Fibroblast of the aortic adventitia (primary cell): ENCODE results near the gene SSH2. TPM values are rescaled to one million over a fixed set of nuclear protein-coding genes. Genes with fewer than 3 reads are reported as not detected.
"Not testable (repeated sequence)": the region's sequence is repeated elsewhere in the genome, so short reads cannot be mapped to it uniquely, and the experiment has no call there.

Experiments
- DNase-seq: peaks from one replicate; pipeline ENCODE4 v3.0.0-alpha.2; 2010; ENCODE audit warnings: low read depth
- H3K4me3 ChIP-seq: 2 replicates; pipeline ENCODE4 v1.5.1; 2011; ENCODE audit warnings: low read depth, mild to moderate bottlenecking, control low read depth, low read length, moderate library complexity
- total RNA-seq: library from RNA; depleted of rRNA; stranded (reverse); fragments of >200 nt; gene quantifications from 2 replicates; pipeline ENCODE4 v1.2.3, GENCODE V29; 2012; ENCODE audit warnings: low replicate concordance
- TF ChIP-seq, protein P1 (sequence below): IDR thresholded peaks from 2 replicates; pipeline ENCODE4 v1.5.1; 2011; ENCODE audit warnings: mild to moderate bottlenecking, low read length, control low read depth, inconsistent platforms; ENCODE audit not compliant: insufficient read depth

Gene SSH2
- total RNA-seq, 1 donor, result 21.1 TPM

DNA sequence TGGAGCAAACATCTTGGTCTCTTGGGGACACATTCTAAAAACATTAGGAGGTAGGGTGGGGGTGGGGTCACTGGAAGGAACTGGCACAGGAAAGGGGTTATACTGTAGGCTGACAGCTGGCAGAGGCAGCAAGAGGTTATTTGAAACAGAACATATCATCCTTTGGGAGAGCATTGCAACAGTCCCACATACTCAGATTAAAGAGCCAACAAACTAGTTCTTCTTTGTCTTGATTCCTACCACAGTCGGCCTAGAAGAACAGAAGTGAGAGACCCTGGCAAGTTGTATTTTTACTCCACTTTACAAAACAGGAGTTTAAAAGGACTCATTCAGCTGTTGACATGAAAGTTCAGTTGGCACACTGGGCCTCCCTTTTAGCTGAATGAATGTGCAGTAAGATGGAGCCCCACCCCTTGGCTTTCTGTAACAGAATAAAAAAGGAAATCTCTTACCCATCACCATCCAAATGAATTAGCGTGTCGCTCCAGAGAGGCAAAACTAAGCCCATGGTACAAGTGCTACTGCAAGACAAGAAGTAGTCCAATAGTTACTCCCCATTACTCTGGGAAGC is 252.7 kb downstream of the SSH2 start:
- peak; percentile 76 for DNase-seq
- no peak overlapping the region for H3K4me3 ChIP-seq
- TF ChIP-seq, protein P1, sequence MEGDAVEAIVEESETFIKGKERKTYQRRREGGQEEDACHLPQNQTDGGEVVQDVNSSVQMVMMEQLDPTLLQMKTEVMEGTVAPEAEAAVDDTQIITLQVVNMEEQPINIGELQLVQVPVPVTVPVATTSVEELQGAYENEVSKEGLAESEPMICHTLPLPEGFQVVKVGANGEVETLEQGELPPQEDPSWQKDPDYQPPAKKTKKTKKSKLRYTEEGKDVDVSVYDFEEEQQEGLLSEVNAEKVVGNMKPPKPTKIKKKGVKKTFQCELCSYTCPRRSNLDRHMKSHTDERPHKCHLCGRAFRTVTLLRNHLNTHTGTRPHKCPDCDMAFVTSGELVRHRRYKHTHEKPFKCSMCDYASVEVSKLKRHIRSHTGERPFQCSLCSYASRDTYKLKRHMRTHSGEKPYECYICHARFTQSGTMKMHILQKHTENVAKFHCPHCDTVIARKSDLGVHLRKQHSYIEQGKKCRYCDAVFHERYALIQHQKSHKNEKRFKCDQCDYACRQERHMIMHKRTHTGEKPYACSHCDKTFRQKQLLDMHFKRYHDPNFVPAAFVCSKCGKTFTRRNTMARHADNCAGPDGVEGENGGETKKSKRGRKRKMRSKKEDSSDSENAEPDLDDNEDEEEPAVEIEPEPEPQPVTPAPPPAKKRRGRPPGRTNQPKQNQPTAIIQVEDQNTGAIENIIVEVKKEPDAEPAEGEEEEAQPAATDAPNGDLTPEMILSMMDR, result no peak

DNA sequence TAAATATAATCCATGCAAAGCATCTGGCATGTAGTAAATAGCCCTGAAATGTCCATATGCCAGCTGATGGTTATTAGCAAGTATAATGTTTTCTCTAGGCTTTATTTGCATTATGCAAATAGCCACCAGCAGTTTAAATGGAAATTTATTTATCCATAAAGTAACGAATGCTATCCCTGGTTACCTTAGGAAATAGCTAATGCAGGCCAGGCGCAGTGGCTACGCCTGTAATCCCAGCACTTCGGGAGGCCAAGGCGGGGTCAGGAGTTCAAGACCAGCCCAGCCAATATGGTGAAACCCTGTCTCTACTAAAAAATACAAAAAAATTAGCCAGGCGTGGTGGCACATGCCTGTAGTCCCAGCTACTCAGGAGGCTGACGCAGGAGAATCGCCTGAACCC is 254.1 kb downstream of the SSH2 start:
- not testable (repeated sequence) for DNase-seq, H3K4me3 ChIP-seq

DNA sequence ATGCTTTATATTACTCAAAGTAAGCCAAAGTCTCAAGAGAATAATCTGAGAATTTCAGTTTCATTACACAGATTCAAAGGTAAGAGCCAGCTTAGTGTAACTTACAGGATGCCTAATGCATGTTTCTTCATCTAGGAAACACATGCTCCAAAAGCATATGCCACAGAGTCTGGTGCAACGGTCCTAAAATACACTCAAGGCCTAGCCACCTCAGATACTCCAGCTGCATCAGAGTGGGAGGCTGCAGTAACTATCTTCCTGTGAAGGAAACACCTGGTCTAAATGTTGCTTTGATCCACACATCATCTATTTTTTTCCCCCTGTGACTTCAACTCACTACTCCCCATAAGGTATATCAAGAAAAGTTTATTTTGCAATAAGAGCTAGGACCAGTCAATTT is 255.7 kb downstream of the SSH2 start:
- DNase-seq, result no peak
- TF ChIP-seq, protein P1, result no peak
- no peak overlapping the region for H3K4me3 ChIP-seq

DNA sequence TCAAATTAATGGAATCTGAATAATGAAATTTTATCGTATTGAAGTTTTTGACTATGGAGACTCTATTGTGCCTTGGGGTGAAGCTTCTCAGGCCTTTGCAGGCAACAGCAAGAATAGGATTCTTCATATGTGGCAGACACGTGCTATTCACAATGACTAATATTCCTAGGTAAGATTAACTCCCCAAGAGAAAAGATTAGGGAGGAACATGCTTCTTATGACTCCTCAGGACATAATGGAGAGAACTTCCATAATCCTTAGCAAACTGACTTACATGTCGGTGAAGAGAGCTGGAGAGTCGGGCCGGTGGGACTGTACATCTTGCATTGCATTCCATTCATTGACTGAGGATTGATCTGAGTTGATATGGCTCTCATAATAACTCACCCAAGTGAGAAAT is 258.4 kb downstream of the SSH2 start:
- TF ChIP-seq, protein P1, result no peak
- no peak for DNase-seq
- no peak overlapping the region for H3K4me3 ChIP-seq

DNA sequence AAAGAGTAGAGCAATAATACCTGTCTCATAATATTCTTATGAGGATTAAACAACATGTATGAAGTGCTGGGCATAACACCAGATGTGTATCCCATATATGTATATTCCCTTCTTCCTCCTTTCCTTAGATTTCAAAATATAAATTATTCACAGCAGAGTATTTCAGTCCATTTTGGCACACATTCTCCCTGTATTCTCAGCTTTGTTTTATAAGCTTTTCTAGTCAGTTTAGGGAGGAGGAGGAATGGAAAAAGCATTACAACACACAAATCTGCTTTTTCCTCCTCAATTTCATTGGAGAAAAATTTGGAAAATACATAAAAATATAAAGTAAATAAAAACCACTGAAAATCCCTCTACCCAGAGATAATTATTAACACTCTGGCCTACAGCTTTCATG is 260.8 kb downstream of the SSH2 start:
- no peak for DNase-seq
- TF ChIP-seq, protein P1, result no peak
- no peak overlapping the region for H3K4me3 ChIP-seq

DNA sequence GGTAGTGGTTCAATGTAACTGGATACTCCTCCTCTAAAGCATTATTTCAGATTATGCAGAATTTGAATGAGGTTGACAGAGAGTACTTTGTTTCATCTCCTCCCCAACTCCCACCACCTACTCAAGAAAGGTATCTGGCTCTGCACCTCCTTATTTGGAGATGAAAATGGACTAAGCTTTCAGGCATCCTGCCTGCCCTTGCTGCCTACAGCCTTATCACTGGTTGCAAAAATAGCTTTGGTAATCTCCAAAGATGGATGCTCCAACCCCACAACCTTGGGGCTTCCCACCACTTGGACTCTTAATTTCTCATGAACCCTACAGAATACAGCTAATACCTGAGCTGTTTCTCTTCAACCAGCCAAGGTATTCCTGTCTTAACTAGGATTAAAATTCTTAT is 262.1 kb downstream of the SSH2 start:
- DNase-seq, result no peak
- TF ChIP-seq, protein P1, result no peak
- no peak overlapping the region for H3K4me3 ChIP-seq

DNA sequence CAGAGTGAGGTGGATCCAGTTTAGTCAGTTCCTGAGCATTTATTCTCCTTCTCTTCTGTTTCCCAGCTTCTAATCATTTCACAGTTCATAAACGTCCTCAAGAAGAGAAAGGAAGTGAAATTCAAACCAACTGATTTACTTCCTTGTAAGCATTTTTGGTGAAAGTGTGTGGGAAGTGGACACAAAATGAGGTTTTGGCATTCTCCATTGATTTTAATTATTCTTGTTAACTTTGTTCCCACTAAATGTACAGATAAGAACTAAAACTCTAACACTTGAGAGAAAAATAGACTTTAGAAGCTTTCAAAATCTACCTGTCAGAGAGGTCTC is 264.6 kb downstream of the SSH2 start:
- no peak for DNase-seq
- TF ChIP-seq, protein P1, result no peak
- H3K4me3 ChIP-seq, result no peak overlapping the region
